Muscle layer of colon (tissue), 2 donors: ENCODE data around the gene HNRNPLL.
"Not testable (repeated sequence)": the region's sequence is repeated elsewhere in the genome, so short reads cannot be mapped to it uniquely, and the experiment has no call there.

Experiments used
- H3K27ac ChIP-seq: one replicate; pipeline ENCODE4 v1.7.0; 2013; ENCODE audit warnings: low read depth, mild to moderate bottlenecking, low read length, moderate library complexity
- H3K27me3 ChIP-seq, 2 donors: one replicate each; pipeline ENCODE4 v1.7.0; 2013; ENCODE audit warnings: low read length in 2 of 2, mild to moderate bottlenecking in 2 of 2; ENCODE audit not compliant: insufficient read depth in 2 of 2, control insufficient read depth in 1 of 2
- H3K36me3 ChIP-seq: one replicate; pipeline ENCODE4 v1.7.0; 2013; ENCODE audit warnings: mild to moderate bottlenecking, low read length; ENCODE audit not compliant: insufficient read depth
- H3K4me1 ChIP-seq: one replicate; pipeline ENCODE4 v1.7.0; 2013; ENCODE audit warnings: mild to moderate bottlenecking, low read length; ENCODE audit not compliant: insufficient read depth
- H3K4me3 ChIP-seq, 2 donors: one replicate each; pipeline ENCODE4 v1.7.0; 2013; ENCODE audit warnings: low read length in 2 of 2, low read depth in 1 of 2, mild to moderate bottlenecking in 1 of 2, moderate library complexity in 1 of 2
- H3K9ac ChIP-seq: one replicate; pipeline ENCODE4 v1.7.0; 2013; ENCODE audit warnings: low read length
- H3K9me3 ChIP-seq: one replicate; pipeline ENCODE4 v1.7.0; 2013; ENCODE audit warnings: mild to moderate bottlenecking, low read length
- donor health status: abdominal sarcoma.
- donor health status: Adenocarcinoma of cecum.

The HNRNPLL gene

GRCh38 chr2:38617301-38617700, 14.6 kb upstream of the HNRNPLL start:
- Histone ChIP-seq H3K4me1 (peaks cover 15% of the 10 kb centered on the region), H3K27ac (no peak overlapping the region), H3K4me3 (no peak overlapping the region), H3K27me3 (no peaks in the 10 kb centered on the region), H3K9me3 (no peaks in the 10 kb centered on the region), H3K36me3 (no peaks in the 10 kb centered on the region), H3K9ac (no peak overlapping the region)

- no peak overlapping the region for H3K27ac ChIP-seq
- H3K4me1 ChIP-seq: peaks cover 9% of the 10 kb centered on the region
These were observed 12.5 kb upstream of the HNRNPLL start for GRCh38 chr2:38615237-38615636.

DNA sequence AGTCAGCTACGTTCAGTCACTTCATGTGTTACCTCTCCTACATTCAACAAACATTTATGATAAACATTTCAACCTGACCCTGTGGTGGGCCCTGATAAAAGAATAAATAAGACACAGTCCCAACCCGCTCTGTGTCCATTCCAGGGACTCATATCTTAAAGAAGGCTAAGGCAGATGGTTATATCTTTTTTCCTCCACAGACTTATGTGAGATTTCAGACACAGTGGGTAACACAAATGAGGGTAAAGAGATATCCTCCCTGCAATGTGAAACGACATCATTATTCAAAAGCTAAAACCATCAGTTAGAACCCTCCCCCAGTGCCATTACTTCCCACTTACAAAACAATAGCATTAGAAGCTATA, 11.1 kb upstream of the HNRNPLL start:
- no peaks in the 10 kb centered on the region for H3K4me1 ChIP-seq
- H3K9me3 ChIP-seq: no peaks in the 10 kb centered on the region
- H3K9ac ChIP-seq: no peak overlapping the region
- H3K4me3 ChIP-seq: no peak overlapping the region
- H3K27me3 ChIP-seq: no peaks in the 10 kb centered on the region
- no peak overlapping the region for H3K27ac ChIP-seq
- no peaks in the 10 kb centered on the region for H3K36me3 ChIP-seq

More at GRCh38 chr2:38615237-38615636, 12.5 kb upstream of the HNRNPLL start:
- Histone ChIP-seq H3K36me3 (no peaks in the 10 kb centered on the region), H3K27me3 (no peaks in the 10 kb centered on the region), H3K9ac (no peak overlapping the region), H3K4me3 (no peak overlapping the region), H3K9me3 (no peaks in the 10 kb centered on the region)

- no peak overlapping the region for H3K9ac ChIP-seq
- H3K4me3 ChIP-seq: no peak overlapping the region
- H3K4me1 ChIP-seq: no peaks in the 10 kb centered on the region
- H3K9me3 ChIP-seq: no peaks in the 10 kb centered on the region
- no peaks in the 10 kb centered on the region for H3K36me3 ChIP-seq
- H3K27ac ChIP-seq: no peak overlapping the region
- no peaks in the 10 kb centered on the region for H3K27me3 ChIP-seq
These were observed 10.6 kb upstream of the HNRNPLL start for GRCh38 chr2:38613126-38613848.

DNA sequence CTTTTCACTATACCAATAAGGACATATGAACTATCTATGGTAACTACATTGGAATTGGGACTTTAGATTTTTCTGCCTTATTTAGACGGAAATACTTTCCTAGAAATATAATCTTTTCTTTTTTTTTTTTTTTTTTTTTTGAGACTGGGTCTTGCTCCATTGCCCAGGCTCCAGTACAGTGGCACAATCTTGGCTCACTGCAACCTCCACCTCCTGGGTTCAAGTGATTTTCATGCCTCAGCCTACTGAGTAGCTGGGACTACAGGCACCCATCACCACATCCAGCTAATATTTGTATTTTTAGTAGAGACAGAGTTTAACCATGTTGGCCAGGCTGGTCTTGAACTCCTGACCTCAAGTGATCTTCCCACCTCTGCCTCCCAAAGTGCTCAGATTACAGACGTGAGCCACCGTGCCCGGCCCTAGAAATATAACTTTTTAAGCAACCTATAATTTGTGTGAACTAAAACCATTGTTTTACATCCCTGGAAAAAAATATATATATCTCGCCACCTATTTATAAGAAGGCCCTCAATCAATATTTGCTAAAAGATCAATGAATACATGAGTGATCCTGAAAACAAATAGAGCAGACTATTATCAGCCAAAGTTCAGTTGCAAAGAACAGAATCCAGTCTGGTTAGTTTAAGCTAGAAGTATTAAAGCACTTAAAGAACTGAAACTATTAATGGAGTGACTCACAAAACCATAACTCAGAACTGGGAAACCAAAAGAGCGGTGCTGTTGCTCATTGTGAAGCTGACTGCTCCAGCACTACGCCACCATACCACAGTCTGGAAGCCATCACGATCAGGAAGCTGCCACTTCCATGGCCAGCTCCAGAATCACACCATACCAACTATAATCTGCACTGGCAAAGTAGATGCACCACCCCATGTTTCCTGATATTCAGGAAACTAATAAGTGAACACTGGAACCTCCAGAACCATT, 8.4 kb upstream of the HNRNPLL start:
- no peaks in the 10 kb centered on the region for H3K9me3 ChIP-seq
- no peak overlapping the region for H3K27ac ChIP-seq
- no peaks in the 10 kb centered on the region for H3K27me3 ChIP-seq
- H3K4me3 ChIP-seq: no peak overlapping the region
- no peaks in the 10 kb centered on the region for H3K36me3 ChIP-seq
- H3K9ac ChIP-seq: no peak overlapping the region
- no peaks in the 10 kb centered on the region for H3K4me1 ChIP-seq

- not testable (repeated sequence) for H3K4me3 ChIP-seq, H3K27me3 ChIP-seq, H3K27ac ChIP-seq, H3K9ac ChIP-seq, H3K9me3 ChIP-seq, H3K4me1 ChIP-seq, H3K36me3 ChIP-seq
These were observed 6.5 kb upstream of the HNRNPLL start for GRCh38 chr2:38609246-38609645.

DNA sequence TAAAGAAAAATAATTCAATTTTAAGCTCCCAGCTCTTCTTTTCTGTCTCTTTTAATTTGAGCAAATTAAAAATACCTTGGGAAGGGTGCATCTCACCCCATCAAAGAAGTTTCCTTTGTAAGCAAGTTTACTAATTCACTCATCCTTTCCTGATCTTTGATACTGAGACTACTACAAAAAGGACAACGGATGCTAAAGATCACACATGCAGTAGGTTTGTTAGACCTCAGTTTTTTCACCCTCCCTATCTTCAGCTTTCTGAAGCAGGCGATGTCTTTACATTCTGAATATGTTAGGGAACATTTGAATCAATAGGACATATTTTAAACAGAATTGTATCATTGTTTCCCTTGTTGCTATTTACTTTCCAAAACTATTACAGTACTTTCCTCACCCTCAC, 6.0 kb upstream of the HNRNPLL start:
- no peaks in the 10 kb centered on the region for H3K9me3 ChIP-seq
- H3K4me1 ChIP-seq: peaks cover 4% of the 10 kb centered on the region
- no peak overlapping the region for H3K4me3 ChIP-seq
- H3K27ac ChIP-seq: no peak overlapping the region
- no peak overlapping the region for H3K9ac ChIP-seq
- H3K27me3 ChIP-seq: no peaks in the 10 kb centered on the region
- no peaks in the 10 kb centered on the region for H3K36me3 ChIP-seq

DNA sequence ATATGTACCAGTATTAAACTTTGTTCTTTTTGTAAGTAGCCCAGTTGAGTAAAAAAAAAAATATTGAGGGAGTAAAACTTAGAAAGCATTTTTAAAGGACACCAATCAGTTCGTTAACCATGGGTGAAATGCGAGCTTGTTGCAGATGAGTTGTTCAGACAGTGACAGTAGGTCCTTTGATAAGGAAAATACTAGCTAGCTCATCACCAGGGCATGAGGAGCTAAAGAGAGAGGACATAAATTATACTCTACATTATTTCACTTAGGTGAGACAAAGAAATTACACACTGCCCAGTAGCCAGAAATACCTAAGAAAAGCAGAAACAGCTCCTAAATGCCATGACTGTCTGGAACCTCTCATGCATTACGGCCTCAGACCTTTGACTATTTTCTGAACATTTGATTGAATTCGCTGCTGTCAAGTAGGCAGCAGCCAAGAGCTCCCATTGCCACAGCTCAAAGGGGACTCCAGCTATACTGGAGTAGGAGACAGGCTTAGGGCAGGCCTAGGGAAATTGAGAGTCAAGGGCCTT, 2.6 kb upstream of the HNRNPLL start:
- H3K9ac ChIP-seq: no peak overlapping the region
- no peaks in the 10 kb centered on the region for H3K9me3 ChIP-seq
- H3K36me3 ChIP-seq: no peaks in the 10 kb centered on the region
- H3K4me3 ChIP-seq: no peak overlapping the region
- H3K27me3 ChIP-seq: no peaks in the 10 kb centered on the region
- H3K27ac ChIP-seq: no peak overlapping the region
- peaks cover 8% of the 10 kb centered on the region for H3K4me1 ChIP-seq

GRCh38 chr2:38603402-38604290, 918 bp upstream of the HNRNPLL start:
- H3K9me3 ChIP-seq: no peaks in the 10 kb centered on the region
- no peaks in the 10 kb centered on the region for H3K36me3 ChIP-seq
- peak overlapping the region; percentile 77 to 83 for H3K4me3 ChIP-seq
- no peaks in the 10 kb centered on the region for H3K27me3 ChIP-seq
- H3K4me1 ChIP-seq: peaks cover 21% of the 10 kb centered on the region
- peak overlapping the region; percentile 72 for H3K9ac ChIP-seq
- H3K27ac ChIP-seq: peak overlapping the region; percentile 98

- Histone ChIP-seq H3K4me3 (peak overlapping the region; percentile 68 to 90), H3K27me3 (no peaks in the 10 kb centered on the region), H3K9ac (peak overlapping the region; percentile 71), H3K27ac (peak overlapping the region; percentile 98), H3K36me3 (no peaks in the 10 kb centered on the region), H3K9me3 (no peaks in the 10 kb centered on the region), H3K4me1 (peaks cover 32% of the 10 kb centered on the region)
These were observed 494 bp downstream of the HNRNPLL start for GRCh38 chr2:38602136-38602731.
